Trophoblast cell (in vitro differentiated cells and primary cell): Measurements from ENCODE around the gene CUTA.

Source experiments
- DNase-seq, 2 donors: peaks; one replicate each; pipeline ENCODE4 v3.0.0-alpha.2; 2016
- H2AFZ ChIP-seq: 2 replicates; pipeline ENCODE4 v1.6.1; 2013; ENCODE audit warnings: low read length, moderate library complexity, mild to moderate bottlenecking; ENCODE audit not compliant: insufficient read depth, poor library complexity
- H2AK5ac ChIP-seq: 2 replicates; pipeline ENCODE4 v1.6.1; 2013; ENCODE audit warnings: mild to moderate bottlenecking, low read length
- H2BK120ac ChIP-seq: 2 replicates; pipeline ENCODE4 v1.6.1; 2013; ENCODE audit warnings: low read length, mild to moderate bottlenecking, moderate library complexity; ENCODE audit not compliant: insufficient read depth, poor library complexity
- H2BK12ac ChIP-seq: 2 replicates; pipeline ENCODE4 v1.6.1; 2013; ENCODE audit warnings: mild to moderate bottlenecking, low read length, moderate library complexity
- H2BK5ac ChIP-seq: 2 replicates; pipeline ENCODE4 v1.6.1; 2013; ENCODE audit warnings: low read length, low read depth, moderate library complexity, mild to moderate bottlenecking; ENCODE audit not compliant: poor library complexity
- H3K14ac ChIP-seq: 2 replicates; pipeline ENCODE4 v1.6.1; 2013; ENCODE audit warnings: mild to moderate bottlenecking, low read length
- H3K18ac ChIP-seq: 2 replicates; pipeline ENCODE4 v1.6.1; 2013; ENCODE audit warnings: mild to moderate bottlenecking, low read length
- H3K23ac ChIP-seq: 2 replicates; pipeline ENCODE4 v1.6.1; 2013; ENCODE audit warnings: low read length
- H3K27ac ChIP-seq: 2 replicates; pipeline ENCODE4 v1.5.1; 2013; ENCODE audit warnings: low read depth, mild to moderate bottlenecking, inconsistent platforms, low read length, moderate library complexity
- H3K27me3 ChIP-seq: 2 replicates; pipeline ENCODE4 v1.6.1; 2013; ENCODE audit warnings: inconsistent platforms, mild to moderate bottlenecking, low read length, moderate library complexity; ENCODE audit not compliant: insufficient read depth
- H3K36me3 ChIP-seq, 2 experiments: 1 replicate in 1 of 2; 2 replicates in 1 of 2; pipeline ENCODE4 v1.6.1; 2013; ENCODE audit warnings: low read length in 2 of 2, mild to moderate bottlenecking in 2 of 2, moderate library complexity in 1 of 2; ENCODE audit not compliant: insufficient read depth in 2 of 2, control insufficient read depth in 1 of 2
- H3K4ac ChIP-seq: 2 replicates; pipeline ENCODE4 v1.6.1; 2013; ENCODE audit warnings: low read depth, mild to moderate bottlenecking, low read length, moderate library complexity
- H3K4me1 ChIP-seq, 2 experiments: 1 replicate in 1 of 2; 2 replicates in 1 of 2; pipeline ENCODE4 v1.6.1; 2013; ENCODE audit warnings: low read length in 2 of 2, mild to moderate bottlenecking in 2 of 2, moderate library complexity in 1 of 2; ENCODE audit not compliant: insufficient read depth in 2 of 2, control insufficient read depth in 1 of 2
- H3K4me2 ChIP-seq: 2 replicates; pipeline ENCODE4 v1.6.1; 2013; ENCODE audit warnings: inconsistent platforms, mild to moderate bottlenecking, low read length, moderate library complexity
- H3K4me3 ChIP-seq: 2 replicates; pipeline ENCODE4 v1.5.1; 2013; ENCODE audit warnings: mild to moderate bottlenecking, low read depth, low read length, inconsistent platforms
- H3K79me1 ChIP-seq: one replicate; pipeline ENCODE4 v1.6.1; 2013; ENCODE audit warnings: low read length
- H3K79me2 ChIP-seq: 2 replicates; pipeline ENCODE4 v1.6.1; 2013; ENCODE audit warnings: low read length, mild to moderate bottlenecking; ENCODE audit not compliant: control insufficient read depth, insufficient read depth, poor library complexity
- H3K9ac ChIP-seq: 2 replicates; pipeline ENCODE4 v1.6.1; 2013; ENCODE audit warnings: mild to moderate bottlenecking, low read length
- H3K9me3 ChIP-seq: 2 replicates; pipeline ENCODE4 v1.6.1; 2013; ENCODE audit warnings: low read depth, mild to moderate bottlenecking, control low read depth, inconsistent platforms, low read length; ENCODE audit not compliant: insufficient read depth
- H4K12ac ChIP-seq: 2 replicates; pipeline ENCODE4 v1.6.1; 2013; ENCODE audit warnings: low read depth, mild to moderate bottlenecking, low read length, moderate library complexity
- H4K8ac ChIP-seq: 2 replicates; pipeline ENCODE4 v1.6.1; 2013; ENCODE audit warnings: low read depth, mild to moderate bottlenecking, low read length, moderate library complexity
- H4K91ac ChIP-seq: one replicate; pipeline ENCODE4 v1.6.1; 2013; ENCODE audit warnings: low read depth, mild to moderate bottlenecking, low read length, moderate library complexity
- WGBS: extraction: QIAGEN DNeasy Blood & Tissue Kit; methylation state at CpG from one replicate; pipeline ENCODE4 v1.1.7; 2013; ENCODE audit warnings: missing lambda C conversion rate; ENCODE audit not compliant: insufficient read length, insufficient coverage; ENCODE audit errors: extremely low coverage; 5-methylcytosine and 5-hydroxymethylcytosine counted together

The CUTA gene

DNA sequence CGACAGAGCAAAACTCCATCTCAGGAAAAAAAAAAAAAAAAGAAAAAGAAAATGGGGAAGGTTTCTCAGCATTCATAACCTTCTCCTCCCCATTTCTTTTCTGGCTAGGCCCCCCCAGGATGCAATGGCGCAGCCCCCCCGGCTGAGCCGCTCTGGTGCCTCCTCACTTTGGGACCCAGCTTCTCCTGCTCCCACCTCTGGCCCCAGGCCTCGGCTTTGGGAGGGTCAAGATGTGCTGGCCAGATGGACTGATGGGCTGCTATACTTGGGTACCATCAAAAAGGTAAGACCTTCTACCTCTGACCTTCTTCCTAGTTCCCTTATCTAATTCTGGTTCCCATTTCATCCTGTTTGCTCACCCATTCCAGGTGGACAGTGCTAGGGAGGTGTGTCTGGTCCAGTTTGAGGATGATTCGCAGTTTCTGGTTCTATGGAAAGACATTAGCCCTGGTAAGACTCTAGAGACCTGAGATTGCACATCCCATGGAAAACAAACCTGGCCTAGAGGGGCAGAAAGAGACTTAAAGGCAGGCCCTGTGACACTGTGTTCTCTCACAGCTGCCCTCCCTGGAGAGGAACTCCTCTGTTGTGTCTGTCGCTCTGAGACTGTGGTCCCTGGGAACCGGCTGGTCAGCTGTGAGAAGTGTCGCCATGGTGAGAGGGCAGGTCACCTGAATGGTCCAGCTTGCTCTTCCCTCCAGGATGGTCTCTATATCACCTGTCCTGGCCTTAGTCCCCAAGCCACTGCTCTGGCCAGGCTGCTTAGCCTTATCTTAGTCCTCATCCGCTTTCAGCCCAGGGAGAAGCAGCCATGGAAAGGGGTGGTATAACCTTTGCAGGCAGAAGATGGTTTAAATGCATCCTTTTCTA lies 5.5 kb downstream of the CUTA start:
- WGBS: no CpG with 5 or more reads among the region's 10 CpGs
- Histone ChIP-seq H3K9ac (no peak overlapping the region), H3K18ac (no peak overlapping the region), H3K79me1 (peaks cover 12% of the 10 kb centered on the region), H2BK5ac (no peak overlapping the region), H3K14ac (no peak overlapping the region), H2BK12ac (no peak overlapping the region), H2AK5ac (no peak overlapping the region), H3K79me2 (peaks cover 13% of the 10 kb centered on the region), H2BK120ac (no peak overlapping the region), H4K12ac (no peak overlapping the region), H3K4me1 (peaks cover 11 to 17% of the 10 kb centered on the region in 2 experiments), H3K27ac (no peak overlapping the region), H3K4me2 (no peak overlapping the region), H4K91ac (no peak overlapping the region), H3K23ac (no peak overlapping the region), H3K36me3 (peaks cover 43 to 44% of the 10 kb centered on the region in 2 experiments), H3K4ac (no peak overlapping the region), H3K9me3 (no peaks in the 10 kb centered on the region), H2AFZ (no peak overlapping the region), H3K27me3 (no peaks in the 10 kb centered on the region), H3K4me3 (no peak overlapping the region), H4K8ac (no peak overlapping the region)
- no peak for DNase-seq

- Histone ChIP-seq H3K27ac (peak overlapping the region; percentile 81), H3K23ac (no peak overlapping the region), H3K27me3 (no peaks in the 10 kb centered on the region), H2AK5ac (no peak overlapping the region), H2AFZ (no peak overlapping the region), H3K9me3 (no peaks in the 10 kb centered on the region), H3K14ac (no peak overlapping the region), H4K91ac (no peak overlapping the region), H4K12ac (no peak overlapping the region), H2BK12ac (peak overlapping the region; percentile 30), H3K36me3 (peaks cover 47 to 49% of the 10 kb centered on the region in 2 experiments), H3K4me2 (peak overlapping the region; percentile 95), H2BK5ac (no peak overlapping the region), H3K4me1 (peaks cover 9 to 12% of the 10 kb centered on the region in 2 experiments), H2BK120ac (no peak overlapping the region), H3K9ac (no peak overlapping the region), H3K79me2 (peaks cover 7% of the 10 kb centered on the region), H3K4me3 (no peak overlapping the region), H3K79me1 (peaks cover 10% of the 10 kb centered on the region), H3K18ac (no peak overlapping the region), H3K4ac (peak overlapping the region; percentile 21), H4K8ac (no peak overlapping the region)
- DNase-seq: no peak
- WGBS: no CpG with 5 or more reads among the region's 6 CpGs
Observed at GRCh38 chr6:33411632-33412005, 6.3 kb downstream of the CUTA start.

DNA sequence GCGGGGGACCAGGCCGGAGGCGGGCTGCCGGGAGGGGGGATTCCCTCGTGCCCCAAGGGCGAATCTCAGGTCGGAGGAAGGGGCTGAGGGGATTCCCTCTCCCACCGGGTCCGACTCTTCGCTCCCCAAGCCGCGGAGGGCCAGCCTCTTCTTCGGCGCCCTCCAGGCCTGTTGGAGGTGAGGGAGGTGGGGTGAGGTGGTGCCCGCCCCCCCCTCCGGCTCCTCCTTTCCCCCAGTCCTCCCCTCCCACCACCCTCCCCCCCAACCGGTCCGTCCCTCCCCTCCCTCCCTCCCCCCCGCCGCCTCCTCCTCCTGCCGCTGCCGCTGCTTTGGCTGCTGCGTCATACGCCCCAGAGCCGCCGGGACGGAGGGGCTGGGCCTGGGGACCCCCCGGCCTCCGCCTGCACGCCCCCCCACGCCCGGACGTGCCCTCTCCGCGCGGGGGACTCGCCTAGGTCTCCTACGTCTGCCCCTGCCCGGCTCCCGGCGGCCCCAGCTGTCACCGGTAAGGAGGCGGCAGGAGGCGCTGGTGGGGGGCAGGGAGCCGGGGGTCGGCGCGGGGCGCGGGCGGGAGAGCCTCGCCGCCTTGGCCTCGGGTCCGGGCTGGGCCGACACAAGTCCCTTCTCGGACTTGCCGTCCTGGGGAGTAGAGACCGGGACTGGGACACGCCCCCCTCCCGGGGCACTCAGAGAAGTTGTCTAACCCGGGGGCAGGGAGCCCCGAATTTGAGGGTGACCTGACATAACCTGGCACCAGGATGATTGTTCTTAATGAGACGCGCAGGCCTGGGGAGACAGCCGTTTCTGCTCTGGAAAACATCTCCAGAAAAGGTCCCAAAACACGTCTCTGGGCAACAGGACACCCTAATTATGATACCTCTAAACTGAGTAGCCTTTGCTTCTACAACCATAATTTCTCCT lies 6.9 kb downstream of the CUTA start, which contains the start of gene PHF1:
PHF1 (plus strand) TSS at position 304 of the 921 bp plus-strand sequence. CDS start 1,250 bp downstream, outside the sequence.
- Histone ChIP-seq H4K8ac (peak within 1 kb of the TSS; percentile 72), H3K27ac (peak within 1 kb of the TSS; percentile 90), H3K23ac (no peak within 1 kb of the TSS), H3K4me3 (peak within 1 kb of the TSS; percentile 87), H2AFZ (peak within 1 kb of the TSS; percentile 70), H2AK5ac (no peak within 1 kb of the TSS), H3K9ac (peak within 1 kb of the TSS; percentile 86), H2BK5ac (peak within 1 kb of the TSS; percentile 88), H3K79me1 (peaks cover 10% of the 10 kb centered on the region), H3K4ac (peak within 1 kb of the TSS; percentile 59), H3K4me1 (peaks cover 5 to 9% of the 10 kb centered on the region in 2 experiments), H2BK120ac (peak within 1 kb of the TSS; percentile 88), H2BK12ac (peak within 1 kb of the TSS; percentile 30), H3K36me3 (peaks cover 50 to 51% of the 10 kb centered on the region in 2 experiments), H3K18ac (peak within 1 kb of the TSS; percentile 96), H4K12ac (peak within 1 kb of the TSS; percentile 67), H3K9me3 (no peaks in the 10 kb centered on the region), H3K27me3 (no peaks in the 10 kb centered on the region), H3K14ac (peak within 1 kb of the TSS; percentile 96), H3K4me2 (peak within 1 kb of the TSS; percentile 95), H3K79me2 (peaks cover 6% of the 10 kb centered on the region), H4K91ac (peak within 1 kb of the TSS; percentile 86)
- peak in 1 of 2 donors; percentile 58 for DNase-seq
- no CpG with 5 or more reads among the region's 67 CpGs for WGBS

DNA sequence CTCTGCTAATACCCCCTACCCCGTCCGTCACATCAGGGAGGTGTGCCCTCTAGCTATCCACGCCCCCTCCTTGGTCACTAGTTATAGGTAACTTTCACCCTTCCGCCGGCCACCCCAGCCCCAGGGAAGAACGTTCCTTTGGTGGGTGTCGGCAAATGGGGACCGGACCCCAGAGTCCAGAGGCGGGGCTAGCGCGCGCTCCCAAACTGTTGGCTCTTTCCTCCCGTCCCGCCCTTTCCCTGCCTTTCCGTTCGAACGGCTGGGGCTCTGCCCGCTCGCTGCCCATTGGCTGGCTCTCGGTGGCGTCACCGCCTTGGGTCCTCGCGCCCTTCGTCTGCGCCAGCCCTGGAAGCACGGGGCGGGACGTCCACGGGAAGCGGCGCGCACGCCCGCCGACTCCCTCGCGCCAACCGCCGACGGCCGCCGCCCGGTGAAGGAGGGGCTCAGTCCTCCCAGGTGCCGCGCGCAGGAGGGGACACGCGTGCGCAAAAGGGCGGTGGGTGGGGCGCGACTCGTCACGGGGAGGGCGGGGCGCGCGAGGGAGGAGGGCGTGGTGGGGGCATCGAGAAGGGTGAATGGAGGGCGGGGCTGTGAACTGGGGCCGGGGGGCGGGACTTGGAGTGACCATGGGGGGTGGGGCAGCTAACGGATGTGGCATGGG lies 7.7 kb downstream of the CUTA start:
- Histone ChIP-seq H3K36me3 (peaks cover 49 to 51% of the 10 kb centered on the region in 2 experiments), H4K12ac (no peak overlapping the region), H3K4me2 (peak overlapping the region; percentile 83), H3K27ac (peak overlapping the region; percentile 90), H2BK5ac (peak overlapping the region; percentile 5), H2BK120ac (no peak overlapping the region), H2BK12ac (no peak overlapping the region), H4K8ac (peak overlapping the region; percentile 57), H3K4ac (no peak overlapping the region), H4K91ac (peak overlapping the region; percentile 85), H3K9me3 (no peaks in the 10 kb centered on the region), H3K23ac (no peak overlapping the region), H3K27me3 (no peaks in the 10 kb centered on the region), H2AFZ (no peak overlapping the region), H3K79me1 (peaks cover 10% of the 10 kb centered on the region), H3K9ac (peak overlapping the region; percentile 28), H3K4me1 (peaks cover 2 to 6% of the 10 kb centered on the region in 2 experiments), H3K4me3 (peak overlapping the region; percentile 62), H3K79me2 (peaks cover 6% of the 10 kb centered on the region), H2AK5ac (no peak overlapping the region), H3K18ac (peak overlapping the region; percentile 22), H3K14ac (peak overlapping the region; percentile 47)
- WGBS: no CpG with 5 or more reads among the region's 65 CpGs
- DNase-seq: peak; percentile 98 to 99
